T-helper 17 cell (primary cell): Measurements from ENCODE around the gene ANKRD13D. TPM values are rescaled to one million over a fixed set of nuclear protein-coding genes. Genes with fewer than 3 reads are reported as not detected.
"Not testable (repeated sequence)": the region's sequence is repeated elsewhere in the genome, so short reads cannot be mapped to it uniquely, and the experiment has no call there.

ENCODE experiments used
- ATAC-seq: fragments of 150-1000 bp; cut with Tn5 transposase; 2 replicates; pipeline ENCODE4 v1.10.0; 2021; ENCODE audit warnings: mild to moderate bottlenecking, moderate library complexity
- DNase-seq, 3 donors: peaks; one replicate each; pipeline versions ENCODE4 v3.0.0 to v3.0.0-alpha.2; 2020 to 2021
- H3K9me3 ChIP-seq: one replicate; pipeline ENCODE4 v1.7.0; 2013; ENCODE audit warnings: low read length, mild to moderate bottlenecking; ENCODE audit not compliant: control insufficient read depth, poor library complexity, severe bottlenecking
- H3K27ac Mint-ChIP-seq: one replicate; pipeline ENCODE4 v1.8.0; 2022; ENCODE audit warnings: mild to moderate bottlenecking, moderate library complexity, mixed read lengths
- H3K27me3 Mint-ChIP-seq: one replicate; pipeline ENCODE4 v1.8.0; 2022; ENCODE audit warnings: mixed read lengths
- H3K36me3 Mint-ChIP-seq: one replicate; pipeline ENCODE4 v1.8.0; 2022; ENCODE audit warnings: low read depth, mixed read lengths
- H3K4me1 Mint-ChIP-seq: one replicate; pipeline ENCODE4 v1.8.0; 2022; ENCODE audit warnings: mild to moderate bottlenecking, mixed read lengths
- H3K4me3 Mint-ChIP-seq: one replicate; pipeline ENCODE4 v1.8.0; 2022; ENCODE audit warnings: mild to moderate bottlenecking, moderate library complexity, mixed read lengths
- total RNA-seq, 4 donors: library from RNA in 2 of 4; stranded (reverse) in 2 of 4; gene quantifications; one replicate each; pipeline ENCODE4 v1.2.3 and lab custom pipeline; 2022 to 2026

The ANKRD13D gene
- total RNA-seq, 2 donors from 2014 or later = 174 to 220 TPM

DNA sequence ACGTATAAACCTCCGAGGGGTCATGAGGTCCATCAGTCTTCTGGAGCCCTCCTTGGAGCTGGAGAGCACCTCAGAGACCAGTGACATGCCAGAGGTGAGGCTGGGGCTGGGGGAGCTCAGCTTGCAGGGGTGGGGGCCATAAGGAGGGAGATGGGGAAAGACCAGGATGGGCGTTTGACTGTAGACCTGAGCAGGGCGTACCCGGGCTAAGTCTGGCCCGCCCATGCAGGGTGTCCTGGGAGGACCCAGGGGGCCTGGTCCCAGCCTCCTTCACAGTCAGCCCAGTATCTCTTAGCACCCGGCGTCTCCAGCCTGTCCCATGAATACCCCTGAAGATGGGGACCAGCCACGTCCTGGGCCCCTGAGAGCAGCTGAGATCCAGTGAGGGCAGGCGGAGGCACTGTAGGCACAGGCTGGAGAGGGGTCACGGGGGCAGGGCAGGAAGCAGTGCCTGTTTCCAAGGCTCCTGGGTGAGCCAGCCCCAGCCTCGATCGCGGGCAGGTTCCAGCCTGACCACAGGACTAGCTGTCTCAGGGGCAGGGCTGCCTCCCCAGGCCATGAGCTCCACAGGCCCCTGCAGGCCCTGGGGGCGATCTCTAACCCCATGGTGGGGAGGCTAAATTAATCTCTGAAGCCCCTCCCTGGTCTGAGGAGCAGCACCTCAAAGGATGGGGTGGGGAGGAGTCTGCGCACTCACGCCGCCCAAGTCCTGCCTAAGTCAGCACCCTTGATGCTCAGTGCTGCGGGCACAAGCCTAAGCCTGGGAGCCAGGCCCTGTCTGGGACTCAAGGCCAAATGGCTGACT, 21.3 kb downstream of the ANKRD13D start:
- no peak overlapping the region for H3K4me3 Mint-ChIP-seq

DNA sequence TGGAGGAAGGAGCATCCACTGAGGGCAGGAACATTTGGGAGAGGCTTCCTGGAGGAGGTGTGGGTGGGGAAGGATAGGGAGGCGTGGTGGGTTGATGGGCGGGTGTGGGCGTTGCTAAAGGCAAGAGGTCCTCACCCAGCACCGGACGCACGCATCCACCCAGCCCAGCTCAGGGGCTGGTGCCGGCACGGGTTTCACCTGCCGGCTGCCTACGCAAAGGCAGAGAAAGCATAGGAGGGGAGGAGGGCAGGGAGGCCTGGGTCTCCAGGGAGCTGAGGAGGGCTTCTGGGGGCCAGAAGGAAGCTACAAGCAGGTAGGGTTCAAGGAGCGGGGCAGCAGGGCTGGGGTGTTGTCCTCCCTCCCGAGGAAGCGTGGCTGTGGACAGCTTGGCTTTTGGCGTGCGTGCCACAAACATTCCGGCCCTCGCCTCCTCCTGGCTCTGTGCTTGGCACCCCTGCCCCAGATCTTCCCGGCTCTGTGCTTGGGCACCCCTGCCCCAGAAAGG, 22.0 kb downstream of the ANKRD13D start:
- ATAC-seq (no peak), DNase-seq (no peak)
- peaks cover 18% of the 10 kb centered on the region for H3K4me1 Mint-ChIP-seq
- H3K4me3 Mint-ChIP-seq = no peak overlapping the region
- H3K9me3 ChIP-seq = no peaks in the 10 kb centered on the region
- H3K27ac Mint-ChIP-seq = peak overlapping the region; percentile 91
- H3K27me3 Mint-ChIP-seq = no peaks in the 10 kb centered on the region
- H3K36me3 Mint-ChIP-seq = no peaks in the 10 kb centered on the region

More for the DNA sequence above, 21.3 kb downstream of the ANKRD13D start:
- Mint-ChIP-seq H3K27ac (peak overlapping the region; percentile 91), H3K4me1 (peaks cover 18% of the 10 kb centered on the region), H3K36me3 (no peaks in the 10 kb centered on the region), H3K27me3 (no peaks in the 10 kb centered on the region)
- DNase-seq (no peak), ATAC-seq (no peak)
- no peaks in the 10 kb centered on the region for H3K9me3 ChIP-seq

GRCh38 chr11:67311556-67312082, 22.5 kb downstream of the ANKRD13D start:
- no peak overlapping the region for H3K4me3 Mint-ChIP-seq
- DNase-seq (no peak), ATAC-seq (peak; percentile 11)
- no peaks in the 10 kb centered on the region for H3K9me3 ChIP-seq
- H3K27me3 Mint-ChIP-seq = no peaks in the 10 kb centered on the region
- H3K36me3 Mint-ChIP-seq = no peaks in the 10 kb centered on the region
- peak overlapping the region; percentile 91 for H3K27ac Mint-ChIP-seq
- peaks cover 20% of the 10 kb centered on the region for H3K4me1 Mint-ChIP-seq

DNA sequence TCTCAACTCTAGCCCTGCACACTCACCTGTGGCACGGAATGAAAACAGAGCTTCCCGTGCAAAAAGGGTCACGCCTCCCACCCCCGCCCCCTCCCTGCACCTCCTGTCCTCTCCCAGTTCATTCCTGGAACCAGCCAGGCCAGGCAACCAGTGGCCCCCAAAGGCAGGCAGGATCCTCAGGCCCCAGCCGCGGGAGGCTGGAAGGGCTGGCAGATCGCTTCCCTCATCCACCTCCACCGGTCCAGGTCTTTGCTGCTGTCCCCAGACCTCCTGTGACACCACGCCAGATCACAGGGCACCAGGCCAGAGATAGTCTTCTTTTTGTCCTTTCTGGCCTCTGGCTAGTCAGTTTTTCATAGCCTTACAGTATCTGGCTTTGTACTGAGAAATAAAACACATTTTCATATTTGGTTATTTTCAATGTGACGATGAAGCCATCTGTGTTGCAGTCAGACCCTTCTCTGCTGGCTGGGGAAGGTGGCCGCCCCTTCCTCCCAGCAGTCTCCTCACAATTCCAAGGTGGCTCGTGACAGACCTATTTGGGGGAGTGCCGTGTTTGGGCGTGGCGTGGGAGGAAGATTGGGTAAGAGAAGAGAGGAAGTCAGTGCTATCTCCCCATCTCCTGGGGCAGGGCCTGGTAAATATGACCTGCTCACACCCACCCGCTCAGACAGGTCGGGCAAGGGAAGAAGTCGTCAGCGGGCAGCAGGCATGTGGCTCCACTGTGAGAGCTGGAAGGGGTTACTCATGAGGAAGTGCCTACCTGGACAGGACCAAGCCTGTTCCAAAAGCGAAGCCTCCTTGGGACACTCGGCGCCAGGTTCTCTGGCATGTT, 23.3 kb downstream of the ANKRD13D start:
- H3K4me3 Mint-ChIP-seq = peak overlapping the region; percentile 83

DNA sequence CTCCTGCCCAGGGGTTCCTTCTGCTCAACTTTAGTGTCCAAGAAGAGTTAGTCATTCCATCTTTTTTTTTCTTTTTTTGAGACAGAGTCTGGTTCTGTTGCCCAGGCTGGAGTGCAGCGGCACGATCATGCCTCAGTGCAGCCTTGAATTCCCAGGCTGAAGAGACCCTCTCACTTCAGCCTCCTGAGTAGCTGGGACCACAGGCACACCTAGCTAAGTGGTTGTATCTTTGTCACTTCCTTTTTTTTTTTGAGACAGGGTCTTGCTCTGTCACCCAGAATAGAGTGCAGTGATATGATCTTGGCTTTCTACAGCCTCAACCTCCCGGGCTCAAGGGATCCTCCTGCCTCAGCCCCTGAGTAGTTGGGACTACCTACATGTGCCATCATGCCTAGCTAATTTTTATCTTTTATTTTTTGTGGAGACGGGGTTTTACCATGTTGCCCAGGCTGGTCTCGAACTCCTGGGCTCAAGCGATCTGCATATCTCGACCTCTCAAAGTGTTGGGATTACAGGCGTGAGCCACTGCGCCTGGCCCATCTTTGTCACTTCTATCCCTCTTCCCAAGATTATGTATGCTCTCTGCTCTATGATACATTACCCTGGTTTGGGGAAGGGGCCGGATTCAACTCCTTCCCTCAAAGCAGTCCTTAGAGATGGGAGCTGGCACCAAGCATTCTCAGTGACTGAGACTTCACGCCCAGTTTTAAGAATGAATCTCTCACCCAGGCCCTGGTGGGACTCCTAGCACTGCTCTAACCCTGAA, 24.2 kb downstream of the ANKRD13D start:
- DNase-seq = no peak
- no peaks in the 10 kb centered on the region for H3K9me3 ChIP-seq

More for the DNA sequence above, 23.3 kb downstream of the ANKRD13D start:
- DNase-seq (peak in 1 of 3 donors; percentile 35), ATAC-seq (peak; percentile 43)
- H3K9me3 ChIP-seq = no peaks in the 10 kb centered on the region
- Mint-ChIP-seq H3K27me3 (no peaks in the 10 kb centered on the region), H3K36me3 (no peaks in the 10 kb centered on the region), H3K4me1 (peaks cover 24% of the 10 kb centered on the region), H3K27ac (peak overlapping the region; percentile 91)

GRCh38 chr11:67314218-67314617, 25.1 kb downstream of the ANKRD13D start:
- H3K9me3 ChIP-seq = no peaks in the 10 kb centered on the region
- peak overlapping the region; percentile 9 for H3K4me3 Mint-ChIP-seq
- no peaks in the 10 kb centered on the region for H3K27me3 Mint-ChIP-seq
- H3K27ac Mint-ChIP-seq = peak overlapping the region; percentile 91
- H3K4me1 Mint-ChIP-seq = peaks cover 31% of the 10 kb centered on the region
- DNase-seq (no peak), ATAC-seq (no peak)
- peaks cover 4% of the 10 kb centered on the region for H3K36me3 Mint-ChIP-seq

More for the DNA sequence above, 24.2 kb downstream of the ANKRD13D start:
- peaks cover 4% of the 10 kb centered on the region for H3K36me3 Mint-ChIP-seq
- peak overlapping the region; percentile 83 for H3K4me3 Mint-ChIP-seq
- peak overlapping the region; percentile 91 for H3K27ac Mint-ChIP-seq
- no peak for ATAC-seq
- H3K27me3 Mint-ChIP-seq = no peaks in the 10 kb centered on the region
- peaks cover 28% of the 10 kb centered on the region for H3K4me1 Mint-ChIP-seq

DNA sequence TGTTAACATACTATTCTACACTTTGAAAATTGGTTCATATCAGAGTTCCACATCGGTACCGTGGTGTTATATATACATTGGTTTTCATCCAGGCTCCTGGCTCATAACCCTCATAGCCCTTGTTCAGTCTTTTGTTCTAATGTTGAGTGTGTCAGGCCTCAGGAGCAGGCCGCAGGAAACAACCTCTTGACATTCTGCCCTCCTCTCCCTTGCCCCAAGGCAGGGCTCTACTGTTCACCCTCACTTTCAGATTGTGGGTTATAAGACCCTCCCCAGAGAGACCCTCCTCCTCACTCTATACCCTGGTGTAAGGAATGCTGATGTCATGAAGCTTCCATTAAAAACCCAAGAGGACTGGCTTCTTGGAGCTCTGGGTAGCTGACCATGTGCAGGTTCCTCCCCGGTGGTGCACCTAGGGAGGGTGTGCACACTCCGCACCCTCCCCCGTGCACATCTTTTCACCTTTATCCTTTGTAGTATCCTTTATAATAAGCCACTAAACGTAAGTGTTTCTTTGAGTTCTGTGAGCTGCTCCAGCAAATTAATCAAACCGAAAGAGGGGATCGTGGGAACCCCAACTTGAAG, 26.3 kb downstream of the ANKRD13D start:
- no peaks in the 10 kb centered on the region for H3K9me3 ChIP-seq
- no peak for ATAC-seq
- Mint-ChIP-seq H3K4me1 (peaks cover 35% of the 10 kb centered on the region), H3K4me3 (peak overlapping the region; percentile 39), H3K27ac (peak overlapping the region; percentile 91), H3K36me3 (peaks cover 4% of the 10 kb centered on the region), H3K27me3 (no peaks in the 10 kb centered on the region)
- no peak for DNase-seq

GRCh38 chr11:67316882-67317204, 27.7 kb downstream of the ANKRD13D start:
- Mint-ChIP-seq H3K27me3 (no peaks in the 10 kb centered on the region), H3K27ac (peak overlapping the region; percentile 95), H3K4me1 (peaks cover 35% of the 10 kb centered on the region), H3K36me3 (peaks cover 4% of the 10 kb centered on the region), H3K4me3 (peak overlapping the region; percentile 98)
- DNase-seq (no peak), ATAC-seq (no peak)
- no peaks in the 10 kb centered on the region for H3K9me3 ChIP-seq

DNA sequence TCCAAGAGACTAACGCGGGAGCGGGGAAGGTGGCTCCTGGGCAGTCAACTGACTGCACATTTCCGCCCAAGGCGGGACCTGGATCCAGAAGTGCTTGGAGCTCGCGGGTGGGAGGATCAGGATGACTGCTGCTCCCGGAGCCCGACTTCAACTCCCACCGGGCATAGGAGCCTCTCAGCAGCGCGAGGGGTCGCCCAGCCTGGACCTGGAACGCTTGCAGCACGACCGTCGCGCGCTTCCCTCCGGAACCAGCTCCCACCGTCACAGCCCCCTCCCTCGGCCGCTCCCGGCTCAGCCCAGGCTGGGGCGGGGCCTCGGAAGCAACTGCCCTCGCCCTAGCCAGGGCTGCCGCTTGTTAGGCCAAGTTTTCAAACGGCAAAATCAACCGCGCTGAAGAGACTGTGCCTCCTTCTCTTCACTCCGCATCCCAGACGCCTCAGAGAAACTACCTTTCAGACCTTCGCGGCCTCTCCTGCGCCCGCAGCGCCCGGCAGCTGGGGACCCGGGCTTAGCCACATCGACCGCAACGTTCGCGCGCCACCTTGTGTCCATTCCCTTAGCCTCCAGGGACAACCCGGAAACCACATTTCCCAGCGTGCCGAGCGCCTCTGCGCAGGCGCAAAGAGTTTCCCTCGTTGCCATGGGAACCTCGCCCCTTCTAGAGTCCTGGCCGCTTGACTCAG, 28.2 kb downstream of the ANKRD13D start:
- H3K36me3 Mint-ChIP-seq = peaks cover 4% of the 10 kb centered on the region
- ATAC-seq (peak; percentile 87), DNase-seq (peak; percentile 93 to 99 (median 95))
- peak overlapping the region; percentile 98 for H3K4me3 Mint-ChIP-seq
- no peaks in the 10 kb centered on the region for H3K9me3 ChIP-seq
- peaks cover 33% of the 10 kb centered on the region for H3K4me1 Mint-ChIP-seq
- H3K27me3 Mint-ChIP-seq = no peaks in the 10 kb centered on the region
- H3K27ac Mint-ChIP-seq = peak overlapping the region; percentile 95

DNA sequence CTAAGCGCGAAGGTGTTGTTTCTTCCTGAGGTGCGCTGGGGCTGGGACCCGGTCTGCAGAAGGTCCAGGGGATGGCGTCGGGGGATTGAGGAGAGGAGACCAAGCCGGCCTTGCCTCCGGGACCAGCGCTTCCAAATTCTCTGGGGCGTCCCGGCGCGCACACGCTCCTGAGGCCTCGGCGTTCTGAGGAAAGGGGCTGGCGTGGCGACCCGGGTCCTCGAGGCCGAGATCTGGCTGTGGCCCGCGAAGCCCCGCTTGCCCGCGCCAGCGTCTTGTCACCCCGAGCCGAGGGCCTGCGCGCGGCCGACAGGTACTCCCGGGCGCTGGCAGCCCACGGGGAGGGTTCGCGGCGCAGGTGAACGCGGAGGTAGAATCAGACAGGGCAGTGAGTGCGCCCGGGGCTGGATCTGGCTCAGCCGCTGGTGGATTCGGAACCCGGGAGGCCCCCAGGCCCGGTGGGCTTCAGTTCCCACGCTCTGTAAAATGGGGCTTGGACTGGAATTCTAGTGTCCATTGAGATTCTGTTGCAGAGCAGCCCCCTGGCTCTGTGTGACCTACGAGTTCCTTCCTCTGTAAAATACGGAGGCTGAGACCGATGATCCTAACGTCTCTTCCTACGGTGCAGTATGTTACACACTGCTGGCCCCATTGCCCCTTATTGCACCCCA, 28.9 kb downstream of the ANKRD13D start:
- peak in 1 of 3 donors; percentile 35 for DNase-seq
- Mint-ChIP-seq H3K36me3 (peaks cover 4% of the 10 kb centered on the region), H3K4me3 (peak overlapping the region; percentile 98), H3K27me3 (no peaks in the 10 kb centered on the region), H3K4me1 (peaks cover 27% of the 10 kb centered on the region), H3K27ac (peak overlapping the region; percentile 95)
- peak; percentile 51 for ATAC-seq
- H3K9me3 ChIP-seq = no peaks in the 10 kb centered on the region

- Mint-ChIP-seq H3K27ac (peak overlapping the region; percentile 95), H3K4me1 (peaks cover 21% of the 10 kb centered on the region), H3K4me3 (peak overlapping the region; percentile 98)
- H3K36me3 Mint-ChIP-seq, H3K9me3 ChIP-seq, H3K27me3 Mint-ChIP-seq, DNase-seq, ATAC-seq: not testable (repeated sequence)
These were observed 29.8 kb downstream of the ANKRD13D start for GRCh38 chr11:67318876-67319275.
